Measurements from ENCODE around the gene FRMD5.

Gene FRMD5

DNA sequence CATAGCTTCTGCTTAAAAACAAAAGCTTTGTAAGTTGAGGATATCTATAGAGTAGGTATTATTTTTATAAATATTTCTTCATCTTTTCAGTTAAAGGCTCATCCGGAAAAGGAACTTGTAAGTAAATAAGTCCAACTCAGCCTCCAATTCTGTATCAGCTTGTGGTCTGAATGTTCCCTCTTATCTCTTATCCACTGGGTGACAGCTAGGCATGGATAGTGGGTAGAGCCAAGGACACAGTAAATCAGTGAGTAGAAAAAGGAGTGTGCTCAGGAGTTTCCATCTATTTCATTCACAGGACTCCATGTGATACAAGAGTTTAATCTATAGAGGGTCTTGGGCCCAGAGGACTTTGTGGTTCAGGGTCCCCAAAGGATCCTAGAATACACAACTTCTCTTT, 50.9 kb downstream of the FRMD5 start:
- no peak for DNase-seq
- Histone ChIP-seq H3K79me2 (ENCODE audit: low read length) (no peaks in the 10 kb centered on the region), H3K27me3 (replicated peaks; ENCODE audit: insufficient read depth, low read length) (no peaks in the 10 kb centered on the region), H3K4me2 (ENCODE audit: low read depth, low read length) (no peak overlapping the region), H3K36me3 (replicated peaks; ENCODE audit: insufficient read depth, low read length) (no peaks in the 10 kb centered on the region), H2AFZ (ENCODE audit: low read length) (no peak overlapping the region), H3K4me3 (ENCODE audit: low read length) (no peak overlapping the region), H3K4me1 (ENCODE audit: low read length) (no peaks in the 10 kb centered on the region), H3K9me3 (replicated peaks; ENCODE audit: insufficient read depth, low read length) (no peaks in the 10 kb centered on the region), H3K9ac (ENCODE audit: low read length) (no peak overlapping the region), H3F3A (ENCODE audit: insufficient read depth, low read length) (no peaks in the 10 kb centered on the region), H3K27ac (ENCODE audit: low read length) (no peak overlapping the region), H3K9me2 (replicated peaks; ENCODE audit: insufficient read depth, low read length) (no peaks in the 10 kb centered on the region), H4K20me1 (ENCODE audit: insufficient read depth, low read length) (no peaks in the 10 kb centered on the region)
- TF ChIP-seq EZH2 (optimal IDR thresholded peaks at IDR 0.05; ENCODE audit: low read depth, low read length), result no peak
- TF ChIP-seq EZH2phosphoT487 (IDR thresholded peaks at IDR 0.05; ENCODE audit: low read length), result no peak
- TF ChIP-seq, protein P1, sequence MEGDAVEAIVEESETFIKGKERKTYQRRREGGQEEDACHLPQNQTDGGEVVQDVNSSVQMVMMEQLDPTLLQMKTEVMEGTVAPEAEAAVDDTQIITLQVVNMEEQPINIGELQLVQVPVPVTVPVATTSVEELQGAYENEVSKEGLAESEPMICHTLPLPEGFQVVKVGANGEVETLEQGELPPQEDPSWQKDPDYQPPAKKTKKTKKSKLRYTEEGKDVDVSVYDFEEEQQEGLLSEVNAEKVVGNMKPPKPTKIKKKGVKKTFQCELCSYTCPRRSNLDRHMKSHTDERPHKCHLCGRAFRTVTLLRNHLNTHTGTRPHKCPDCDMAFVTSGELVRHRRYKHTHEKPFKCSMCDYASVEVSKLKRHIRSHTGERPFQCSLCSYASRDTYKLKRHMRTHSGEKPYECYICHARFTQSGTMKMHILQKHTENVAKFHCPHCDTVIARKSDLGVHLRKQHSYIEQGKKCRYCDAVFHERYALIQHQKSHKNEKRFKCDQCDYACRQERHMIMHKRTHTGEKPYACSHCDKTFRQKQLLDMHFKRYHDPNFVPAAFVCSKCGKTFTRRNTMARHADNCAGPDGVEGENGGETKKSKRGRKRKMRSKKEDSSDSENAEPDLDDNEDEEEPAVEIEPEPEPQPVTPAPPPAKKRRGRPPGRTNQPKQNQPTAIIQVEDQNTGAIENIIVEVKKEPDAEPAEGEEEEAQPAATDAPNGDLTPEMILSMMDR (IDR thresholded peaks at IDR 0.05; ENCODE audit: low read length), result no peak

DNA sequence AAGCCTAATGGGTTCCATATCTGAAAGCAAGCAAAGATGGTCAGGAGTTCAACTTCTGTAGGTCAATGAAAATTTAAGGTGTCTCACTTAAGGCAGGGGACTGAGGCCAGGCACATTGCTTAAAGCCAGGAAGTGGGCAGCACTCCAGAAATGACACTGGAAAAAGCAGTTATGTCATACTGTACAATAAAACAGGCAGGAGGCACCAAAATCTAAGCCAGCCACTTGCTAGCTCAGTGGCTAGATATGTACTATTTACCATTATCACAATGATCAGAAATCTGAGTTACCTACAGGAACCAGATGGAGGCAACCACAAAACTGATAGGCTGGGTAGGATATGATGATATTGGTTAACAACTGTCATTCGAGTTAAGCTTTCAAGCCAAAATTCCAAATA, 57.3 kb downstream of the FRMD5 start:
- Histone ChIP-seq H3K4me2 (ENCODE audit: low read depth, low read length) (no peak overlapping the region), H3F3A (ENCODE audit: insufficient read depth, low read length) (no peaks in the 10 kb centered on the region), H3K9ac (ENCODE audit: low read length) (no peak overlapping the region), H3K4me3 (ENCODE audit: low read length) (no peak overlapping the region), H3K27me3 (replicated peaks; ENCODE audit: insufficient read depth, low read length) (no peaks in the 10 kb centered on the region), H3K9me3 (replicated peaks; ENCODE audit: insufficient read depth, low read length) (no peaks in the 10 kb centered on the region), H2AFZ (ENCODE audit: low read length) (no peak overlapping the region), H3K4me1 (ENCODE audit: low read length) (peaks cover 5% of the 10 kb centered on the region; the same call in 1 of the 2 replicates), H3K79me2 (ENCODE audit: low read length) (no peaks in the 10 kb centered on the region), H3K27ac (ENCODE audit: low read length) (no peak overlapping the region), H3K9me2 (replicated peaks; ENCODE audit: insufficient read depth, low read length) (no peaks in the 10 kb centered on the region), H3K36me3 (replicated peaks; ENCODE audit: insufficient read depth, low read length) (no peaks in the 10 kb centered on the region), H4K20me1 (ENCODE audit: insufficient read depth, low read length) (no peaks in the 10 kb centered on the region)
- TF ChIP-seq, protein P1 (IDR thresholded peaks at IDR 0.05; ENCODE audit: low read length), result no peak
- no peak for TF ChIP-seq EZH2phosphoT487 (IDR thresholded peaks at IDR 0.05; ENCODE audit: low read length)
- no peak for TF ChIP-seq EZH2 (optimal IDR thresholded peaks at IDR 0.05; ENCODE audit: low read depth, low read length)
- DNase-seq, result no peak

DNA sequence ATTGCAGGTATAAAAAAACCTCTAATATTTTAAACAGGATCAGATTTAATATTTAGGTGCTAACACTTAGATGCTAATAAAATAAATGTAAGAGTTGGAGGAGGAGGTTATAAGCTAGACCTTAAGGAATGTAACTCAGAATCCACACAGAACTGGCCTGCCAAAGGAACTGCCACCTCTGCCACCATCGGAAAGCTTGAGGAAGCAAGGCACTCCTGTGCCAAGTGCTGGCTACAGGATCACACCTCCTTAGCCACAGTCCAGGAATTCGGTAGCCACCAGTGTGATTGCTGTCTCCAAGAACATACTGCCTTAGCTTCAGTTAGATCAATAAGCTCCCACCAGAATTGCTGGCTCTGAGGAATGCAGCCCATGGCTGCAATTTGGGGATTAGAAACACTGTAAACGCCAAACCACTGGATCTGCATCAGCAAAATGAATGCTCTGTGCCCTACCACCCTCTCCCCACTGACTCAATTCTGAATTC, 58.0 kb downstream of the FRMD5 start:
- no peaks in the 10 kb centered on the region for H3K27me3 ChIP-seq (replicated peaks; ENCODE audit: insufficient read depth, low read length)
- H3K9me3 ChIP-seq (replicated peaks; ENCODE audit: insufficient read depth, low read length), result no peaks in the 10 kb centered on the region
- no peak overlapping the region for H2AFZ ChIP-seq (ENCODE audit: low read length)
- H3K4me3 ChIP-seq (ENCODE audit: low read length), result no peak overlapping the region
- no peaks in the 10 kb centered on the region for H3K9me2 ChIP-seq (replicated peaks; ENCODE audit: insufficient read depth, low read length)
- no peaks in the 10 kb centered on the region for H4K20me1 ChIP-seq (ENCODE audit: insufficient read depth, low read length)
- no peaks in the 10 kb centered on the region for H3F3A ChIP-seq (ENCODE audit: insufficient read depth, low read length)
- DNase-seq, result no peak
- TF ChIP-seq EZH2phosphoT487 (IDR thresholded peaks at IDR 0.05; ENCODE audit: low read length), result no peak
- no peak for TF ChIP-seq EZH2 (optimal IDR thresholded peaks at IDR 0.05; ENCODE audit: low read depth, low read length)
- TF ChIP-seq, protein P1 (IDR thresholded peaks at IDR 0.05; ENCODE audit: low read length), result no peak
- peaks cover 5% of the 10 kb centered on the region; the same call in 1 of the 2 replicates for H3K4me1 ChIP-seq (ENCODE audit: low read length)
- no peak overlapping the region for H3K27ac ChIP-seq (ENCODE audit: low read length)
- no peak overlapping the region for H3K4me2 ChIP-seq (ENCODE audit: low read depth, low read length)
- H3K9ac ChIP-seq (ENCODE audit: low read length), result no peak overlapping the region
- no peaks in the 10 kb centered on the region for H3K36me3 ChIP-seq (replicated peaks; ENCODE audit: insufficient read depth, low read length)
- no peaks in the 10 kb centered on the region for H3K79me2 ChIP-seq (ENCODE audit: low read length)

All from MM.1S (cell line).